ENCODE results near the gene EVA1A.

GRCh38 chr2:75528221-75528977 lies 32.3 kb downstream of the EVA1A start:
- TF ChIP-seq EZH2 (IDR thresholded peaks at IDR 0.05; ENCODE audit: low read depth, unreplicated experiment) (no peak), ZNF331 (CRISPR knock-in tag; IDR thresholded peaks at IDR 0.05; ENCODE audit: low read depth) (no peak), CTCF (conservative IDR thresholded peaks at IDR 0.05; ENCODE audit: low read depth in 2 of 2) (peak in 1 of 2 experiments; percentile 34; a peak in 2 of 4 replicates), EZH2phosphoT487 (IDR thresholded peaks at IDR 0.05; ENCODE audit: unreplicated experiment) (no peak), POLR2AphosphoS5 (IDR thresholded peaks at IDR 0.05; ENCODE audit: low read depth) (no peak), REST (IDR thresholded peaks at IDR 0.05; ENCODE audit: unreplicated experiment) (no peak), NANOG (IDR thresholded peaks at IDR 0.05; ENCODE audit: borderline replicate concordance) (no peak), ZNF114 (CRISPR knock-in tag; IDR thresholded peaks at IDR 0.05) (no peak)
- TF ChIP-seq, protein P1, sequence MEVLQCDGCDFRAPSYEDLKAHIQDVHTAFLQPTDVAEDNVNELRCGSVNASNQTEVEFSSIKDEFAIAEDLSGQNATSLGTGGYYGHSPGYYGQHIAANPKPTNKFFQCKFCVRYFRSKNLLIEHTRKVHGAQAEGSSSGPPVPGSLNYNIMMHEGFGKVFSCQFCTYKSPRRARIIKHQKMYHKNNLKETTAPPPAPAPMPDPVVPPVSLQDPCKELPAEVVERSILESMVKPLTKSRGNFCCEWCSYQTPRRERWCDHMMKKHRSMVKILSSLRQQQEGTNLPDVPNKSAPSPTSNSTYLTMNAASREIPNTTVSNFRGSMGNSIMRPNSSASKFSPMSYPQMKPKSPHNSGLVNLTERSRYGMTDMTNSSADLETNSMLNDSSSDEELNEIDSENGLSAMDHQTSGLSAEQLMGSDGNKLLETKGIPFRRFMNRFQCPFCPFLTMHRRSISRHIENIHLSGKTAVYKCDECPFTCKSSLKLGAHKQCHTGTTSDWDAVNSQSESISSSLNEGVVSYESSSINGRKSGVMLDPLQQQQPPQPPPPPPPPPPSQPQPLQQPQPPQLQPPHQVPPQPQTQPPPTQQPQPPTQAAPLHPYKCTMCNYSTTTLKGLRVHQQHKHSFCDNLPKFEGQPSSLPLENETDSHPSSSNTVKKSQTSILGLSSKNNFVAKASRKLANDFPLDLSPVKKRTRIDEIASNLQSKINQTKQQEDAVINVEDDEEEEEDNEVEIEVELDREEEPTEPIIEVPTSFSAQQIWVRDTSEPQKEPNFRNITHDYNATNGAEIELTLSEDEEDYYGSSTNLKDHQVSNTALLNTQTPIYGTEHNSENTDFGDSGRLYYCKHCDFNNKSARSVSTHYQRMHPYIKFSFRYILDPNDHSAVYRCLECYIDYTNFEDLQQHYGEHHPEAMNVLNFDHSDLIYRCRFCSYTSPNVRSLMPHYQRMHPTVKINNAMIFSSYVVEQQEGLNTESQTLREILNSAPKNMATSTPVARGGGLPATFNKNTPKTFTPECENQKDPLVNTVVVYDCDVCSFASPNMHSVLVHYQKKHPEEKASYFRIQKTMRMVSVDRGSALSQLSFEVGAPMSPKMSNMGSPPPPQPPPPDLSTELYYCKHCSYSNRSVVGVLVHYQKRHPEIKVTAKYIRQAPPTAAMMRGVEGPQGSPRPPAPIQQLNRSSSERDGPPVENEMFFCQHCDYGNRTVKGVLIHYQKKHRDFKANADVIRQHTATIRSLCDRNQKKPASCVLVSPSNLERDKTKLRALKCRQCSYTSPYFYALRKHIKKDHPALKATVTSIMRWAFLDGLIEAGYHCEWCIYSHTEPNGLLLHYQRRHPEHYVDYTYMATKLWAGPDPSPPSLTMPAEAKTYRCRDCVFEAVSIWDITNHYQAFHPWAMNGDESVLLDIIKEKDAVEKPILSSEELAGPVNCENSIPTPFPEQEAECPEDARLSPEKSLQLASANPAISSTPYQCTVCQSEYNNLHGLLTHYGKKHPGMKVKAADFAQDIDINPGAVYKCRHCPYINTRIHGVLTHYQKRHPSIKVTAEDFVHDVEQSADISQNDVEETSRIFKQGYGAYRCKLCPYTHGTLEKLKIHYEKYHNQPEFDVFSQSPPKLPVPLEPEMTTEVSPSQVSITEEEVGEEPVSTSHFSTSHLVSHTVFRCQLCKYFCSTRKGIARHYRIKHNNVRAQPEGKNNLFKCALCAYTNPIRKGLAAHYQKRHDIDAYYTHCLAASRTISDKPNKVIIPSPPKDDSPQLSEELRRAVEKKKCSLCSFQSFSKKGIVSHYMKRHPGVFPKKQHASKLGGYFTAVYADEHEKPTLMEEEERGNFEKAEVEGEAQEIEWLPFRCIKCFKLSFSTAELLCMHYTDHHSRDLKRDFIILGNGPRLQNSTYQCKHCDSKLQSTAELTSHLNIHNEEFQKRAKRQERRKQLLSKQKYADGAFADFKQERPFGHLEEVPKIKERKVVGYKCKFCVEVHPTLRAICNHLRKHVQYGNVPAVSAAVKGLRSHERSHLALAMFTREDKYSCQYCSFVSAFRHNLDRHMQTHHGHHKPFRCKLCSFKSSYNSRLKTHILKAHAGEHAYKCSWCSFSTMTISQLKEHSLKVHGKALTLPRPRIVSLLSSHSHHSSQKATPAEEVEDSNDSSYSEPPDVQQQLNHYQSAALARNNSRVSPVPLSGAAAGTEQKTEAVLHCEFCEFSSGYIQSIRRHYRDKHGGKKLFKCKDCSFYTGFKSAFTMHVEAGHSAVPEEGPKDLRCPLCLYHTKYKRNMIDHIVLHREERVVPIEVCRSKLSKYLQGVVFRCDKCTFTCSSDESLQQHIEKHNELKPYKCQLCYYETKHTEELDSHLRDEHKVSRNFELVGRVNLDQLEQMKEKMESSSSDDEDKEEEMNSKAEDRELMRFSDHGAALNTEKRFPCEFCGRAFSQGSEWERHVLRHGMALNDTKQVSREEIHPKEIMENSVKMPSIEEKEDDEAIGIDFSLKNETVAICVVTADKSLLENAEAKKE (CRISPR knock-in tag; IDR thresholded peaks at IDR 0.05), result peak; percentile 9; the same call in 1 of the 2 replicates
